ENCODE results near the gene DACH1. TPM values are rescaled to one million over a fixed set of nuclear protein-coding genes. Genes with fewer than 3 reads are reported as not detected.

Gene DACH1
- total RNA-seq, 5 donors from 2014 or later (not counting 1 experiment from before 2014, with no cell fraction given): 0.13 to 1.2 (median 0.23) TPM

- Mint-ChIP-seq H3K4me1 (no peaks in the 10 kb centered on the region), H3K36me3 (no peaks in the 10 kb centered on the region), H3K27me3 (no peaks in the 10 kb centered on the region), H3K9me3 (peaks cover 0 to 7% (median 0%) of the 10 kb centered on the region in 3 donors), H3K4me3 (no peak overlapping the region), H3K27ac (no peak overlapping the region)
- Histone ChIP-seq H3K36me3 (ENCODE audit: control insufficient read depth in 2 of 2, extremely low read depth in 1 of 2, insufficient read depth in 1 of 2, low read length in 1 of 2) (no peaks in the 10 kb centered on the region), H3K9me3 (no peaks in the 10 kb centered on the region), H3K4me3 (ENCODE audit: control insufficient read depth in 1 of 2, extremely low read depth in 1 of 2, low read length in 1 of 2) (no peak overlapping the region), H3K27me3 (replicated peaks in 1 of 2; ENCODE audit: control insufficient read depth in 2 of 2, extremely low read depth in 1 of 2, insufficient read depth in 2 of 2, low read length in 1 of 2) (no peaks in the 10 kb centered on the region), H3K27ac (ENCODE audit: low read length) (no peak overlapping the region), H3K4me1 (ENCODE audit: control insufficient read depth in 1 of 2, extremely low read depth in 1 of 2, insufficient read depth in 2 of 2, low read length in 2 of 2) (no peaks in the 10 kb centered on the region)
- no peak for DNase-seq
- ChIA-PET POLR2A (no interaction called here), CTCF (no interaction called here)
- no peak for ATAC-seq (replicated peaks in 1 of 4)
Observed at GRCh38 chr13:71591374-71591773, 275.6 kb downstream of the DACH1 start.

- H3K9me3 Mint-ChIP-seq: peaks cover 0 to 7% (median 0%) of the 10 kb centered on the region in 3 donors
- ATAC-seq (replicated peaks in 1 of 4): no peak
Observed at GRCh38 chr13:71590654-71591148, 276.3 kb downstream of the DACH1 start.

GRCh38 chr13:71589032-71589431, 278.0 kb downstream of the DACH1 start:
- Mint-ChIP-seq H3K4me3 (no peak overlapping the region), H3K36me3 (no peaks in the 10 kb centered on the region)
- POLR2A ChIA-PET: no interaction called here

More at GRCh38 chr13:71590654-71591148, 276.3 kb downstream of the DACH1 start:
- H3K4me3 ChIP-seq (ENCODE audit: control insufficient read depth in 1 of 2, extremely low read depth in 1 of 2, low read length in 1 of 2): no peak overlapping the region
- Mint-ChIP-seq H3K27me3 (no peaks in the 10 kb centered on the region), H3K36me3 (no peaks in the 10 kb centered on the region), H3K4me1 (no peaks in the 10 kb centered on the region), H3K27ac (no peak overlapping the region), H3K4me3 (no peak overlapping the region)
- H3K27ac ChIP-seq (ENCODE audit: low read length): no peak overlapping the region
- no peaks in the 10 kb centered on the region for H3K9me3 ChIP-seq
- CTCF ChIA-PET: no interaction called here
- POLR2A ChIA-PET: no interaction called here
- no peaks in the 10 kb centered on the region for H3K4me1 ChIP-seq (ENCODE audit: control insufficient read depth in 1 of 2, extremely low read depth in 1 of 2, insufficient read depth in 2 of 2, low read length in 2 of 2)
- no CpG with 5 or more reads among the region's 3 CpGs for WGBS (ENCODE audit: insufficient coverage)
- H3K27me3 ChIP-seq (replicated peaks in 1 of 2; ENCODE audit: control insufficient read depth in 2 of 2, extremely low read depth in 1 of 2, insufficient read depth in 2 of 2, low read length in 1 of 2): no peaks in the 10 kb centered on the region
- H3K36me3 ChIP-seq (ENCODE audit: control insufficient read depth in 2 of 2, extremely low read depth in 1 of 2, insufficient read depth in 1 of 2, low read length in 1 of 2): no peaks in the 10 kb centered on the region
- DNase-seq: no peak

GRCh38 chr13:71587817-71588216, 279.2 kb downstream of the DACH1 start:
- Mint-ChIP-seq H3K27ac (no peak overlapping the region), H3K9me3 (peaks cover 0 to 7% (median 0%) of the 10 kb centered on the region in 3 donors), H3K27me3 (no peaks in the 10 kb centered on the region), H3K4me3 (no peak overlapping the region), H3K4me1 (no peaks in the 10 kb centered on the region), H3K36me3 (no peaks in the 10 kb centered on the region)
- DNase-seq (no peak), ATAC-seq (replicated peaks in 1 of 4) (no peak)
- WGBS (ENCODE audit: insufficient coverage): no CpG with 5 or more reads among the region's 5 CpGs
- H3K27ac ChIP-seq (ENCODE audit: low read length): no peak overlapping the region
- H3K27me3 ChIP-seq (replicated peaks in 1 of 2; ENCODE audit: control insufficient read depth in 2 of 2, extremely low read depth in 1 of 2, insufficient read depth in 2 of 2, low read length in 1 of 2): no peaks in the 10 kb centered on the region
- ChIA-PET POLR2A (no interaction called here), CTCF (no interaction called here)
- H3K36me3 ChIP-seq (ENCODE audit: control insufficient read depth in 2 of 2, extremely low read depth in 1 of 2, insufficient read depth in 1 of 2, low read length in 1 of 2): no peaks in the 10 kb centered on the region
- H3K4me1 ChIP-seq (ENCODE audit: control insufficient read depth in 1 of 2, extremely low read depth in 1 of 2, insufficient read depth in 2 of 2, low read length in 2 of 2): no peaks in the 10 kb centered on the region
- H3K9me3 ChIP-seq: no peaks in the 10 kb centered on the region
- H3K4me3 ChIP-seq (ENCODE audit: control insufficient read depth in 1 of 2, extremely low read depth in 1 of 2, low read length in 1 of 2): no peak overlapping the region

More at GRCh38 chr13:71589032-71589431, 278.0 kb downstream of the DACH1 start:
- Histone ChIP-seq H3K4me1 (ENCODE audit: control insufficient read depth in 1 of 2, extremely low read depth in 1 of 2, insufficient read depth in 2 of 2, low read length in 2 of 2) (no peaks in the 10 kb centered on the region), H3K9me3 (no peaks in the 10 kb centered on the region), H3K36me3 (ENCODE audit: control insufficient read depth in 2 of 2, extremely low read depth in 1 of 2, insufficient read depth in 1 of 2, low read length in 1 of 2) (no peaks in the 10 kb centered on the region), H3K27me3 (replicated peaks in 1 of 2; ENCODE audit: control insufficient read depth in 2 of 2, extremely low read depth in 1 of 2, insufficient read depth in 2 of 2, low read length in 1 of 2) (no peaks in the 10 kb centered on the region), H3K4me3 (ENCODE audit: control insufficient read depth in 1 of 2, extremely low read depth in 1 of 2, low read length in 1 of 2) (no peak overlapping the region), H3K27ac (ENCODE audit: low read length) (no peak overlapping the region)
- Mint-ChIP-seq H3K9me3 (peaks cover 0 to 7% (median 0%) of the 10 kb centered on the region in 3 donors), H3K27ac (no peak overlapping the region), H3K4me1 (no peaks in the 10 kb centered on the region), H3K27me3 (no peaks in the 10 kb centered on the region)
- WGBS (ENCODE audit: insufficient coverage): no CpG with 5 or more reads among the region's 2 CpGs
- ATAC-seq (replicated peaks in 1 of 4): no peak
- CTCF ChIA-PET: no interaction called here
- DNase-seq: no peak

- peaks cover 0 to 7% (median 0%) of the 10 kb centered on the region in 3 donors for H3K9me3 Mint-ChIP-seq
- CTCF ChIA-PET: no interaction called here
- H3K36me3 ChIP-seq (ENCODE audit: control insufficient read depth in 2 of 2, extremely low read depth in 1 of 2, insufficient read depth in 1 of 2, low read length in 1 of 2): no peaks in the 10 kb centered on the region
- no peaks in the 10 kb centered on the region for H3K9me3 ChIP-seq
- H3K36me3 Mint-ChIP-seq: no peaks in the 10 kb centered on the region
- no peaks in the 10 kb centered on the region for H3K27me3 Mint-ChIP-seq
- H3K27me3 ChIP-seq (replicated peaks in 1 of 2; ENCODE audit: control insufficient read depth in 2 of 2, extremely low read depth in 1 of 2, insufficient read depth in 2 of 2, low read length in 1 of 2): no peaks in the 10 kb centered on the region
- DNase-seq: no peak
- H3K4me1 ChIP-seq (ENCODE audit: control insufficient read depth in 1 of 2, extremely low read depth in 1 of 2, insufficient read depth in 2 of 2, low read length in 2 of 2): no peaks in the 10 kb centered on the region
- H3K4me1 Mint-ChIP-seq: no peaks in the 10 kb centered on the region
- no peak overlapping the region for H3K27ac Mint-ChIP-seq
- WGBS (ENCODE audit: insufficient coverage): no CpG with 5 or more reads among the region's 2 CpGs
- ATAC-seq (replicated peaks in 1 of 4): no peak
- H3K4me3 ChIP-seq (ENCODE audit: control insufficient read depth in 1 of 2, extremely low read depth in 1 of 2, low read length in 1 of 2): no peak overlapping the region
- POLR2A ChIA-PET: no interaction called here
- H3K27ac ChIP-seq (ENCODE audit: low read length): no peak overlapping the region
- H3K4me3 Mint-ChIP-seq: no peak overlapping the region
Observed at GRCh38 chr13:71587193-71587592, 279.8 kb downstream of the DACH1 start.

GRCh38 chr13:71583581-71583980, 283.4 kb downstream of the DACH1 start:
- ATAC-seq (replicated peaks in 1 of 4) (no peak), DNase-seq (no peak)
- no peak overlapping the region for H3K27ac ChIP-seq (ENCODE audit: low read length)
- Mint-ChIP-seq H3K4me3 (no peak overlapping the region), H3K27ac (no peak overlapping the region), H3K36me3 (no peaks in the 10 kb centered on the region), H3K9me3 (peaks cover 0 to 7% (median 0%) of the 10 kb centered on the region in 3 donors), H3K27me3 (no peaks in the 10 kb centered on the region), H3K4me1 (no peaks in the 10 kb centered on the region)
- no peaks in the 10 kb centered on the region for H3K9me3 ChIP-seq
- CTCF ChIA-PET: no interaction called here
- POLR2A ChIA-PET: no interaction called here
- no peaks in the 10 kb centered on the region for H3K27me3 ChIP-seq (replicated peaks in 1 of 2; ENCODE audit: control insufficient read depth in 2 of 2, extremely low read depth in 1 of 2, insufficient read depth in 2 of 2, low read length in 1 of 2)
- H3K4me3 ChIP-seq (ENCODE audit: control insufficient read depth in 1 of 2, extremely low read depth in 1 of 2, low read length in 1 of 2): no peak overlapping the region
- H3K36me3 ChIP-seq (ENCODE audit: control insufficient read depth in 2 of 2, extremely low read depth in 1 of 2, insufficient read depth in 1 of 2, low read length in 1 of 2): no peaks in the 10 kb centered on the region
- no peaks in the 10 kb centered on the region for H3K4me1 ChIP-seq (ENCODE audit: control insufficient read depth in 1 of 2, extremely low read depth in 1 of 2, insufficient read depth in 2 of 2, low read length in 2 of 2)
- no CpG with 5 or more reads among the region's 5 CpGs for WGBS (ENCODE audit: insufficient coverage)

- Mint-ChIP-seq H3K4me3 (no peak overlapping the region), H3K36me3 (no peaks in the 10 kb centered on the region), H3K27me3 (no peaks in the 10 kb centered on the region), H3K27ac (no peak overlapping the region), H3K9me3 (peaks cover 0 to 3% (median 0%) of the 10 kb centered on the region in 3 donors), H3K4me1 (no peaks in the 10 kb centered on the region)
- Histone ChIP-seq H3K27me3 (replicated peaks in 1 of 2; ENCODE audit: control insufficient read depth in 2 of 2, extremely low read depth in 1 of 2, insufficient read depth in 2 of 2, low read length in 1 of 2) (no peaks in the 10 kb centered on the region), H3K27ac (ENCODE audit: low read length) (no peak overlapping the region), H3K4me3 (ENCODE audit: control insufficient read depth in 1 of 2, extremely low read depth in 1 of 2, low read length in 1 of 2) (no peak overlapping the region), H3K9me3 (no peaks in the 10 kb centered on the region), H3K36me3 (ENCODE audit: control insufficient read depth in 2 of 2, extremely low read depth in 1 of 2, insufficient read depth in 1 of 2, low read length in 1 of 2) (no peaks in the 10 kb centered on the region), H3K4me1 (ENCODE audit: control insufficient read depth in 1 of 2, extremely low read depth in 1 of 2, insufficient read depth in 2 of 2, low read length in 2 of 2) (no peaks in the 10 kb centered on the region)
- CTCF ChIA-PET: interaction anchor here in 1 of 2 donors (0.9 kb wide), 1 partner anchor 16 kb away, joined by 4 read pairs; no protein-coding TSS in a partner anchor
- 67% methylated on average over 3 of the region's 3 CpGs for WGBS (ENCODE audit: insufficient coverage)
- DNase-seq (no peak), ATAC-seq (replicated peaks in 1 of 4) (no peak)
- POLR2A ChIA-PET: no interaction called here
Observed at GRCh38 chr13:71580614-71581013, 286.4 kb downstream of the DACH1 start.
